GM10266 (cell line): ENCODE results near the gene KSR2.

Experiments used
- DNase-seq: peaks from one replicate; pipeline ENCODE4 v3.0.0; 2012; ENCODE audit errors: extremely low spot score
- TF ChIP-seq, protein P1 (sequence below): IDR thresholded peaks from 2 replicates; pipeline ENCODE4 v1.5.1; 2012; ENCODE audit warnings: mild to moderate bottlenecking, low read depth; ENCODE audit not compliant: control insufficient read depth, insufficient read depth; ENCODE audit errors: missing control alignments

Gene KSR2

DNA sequence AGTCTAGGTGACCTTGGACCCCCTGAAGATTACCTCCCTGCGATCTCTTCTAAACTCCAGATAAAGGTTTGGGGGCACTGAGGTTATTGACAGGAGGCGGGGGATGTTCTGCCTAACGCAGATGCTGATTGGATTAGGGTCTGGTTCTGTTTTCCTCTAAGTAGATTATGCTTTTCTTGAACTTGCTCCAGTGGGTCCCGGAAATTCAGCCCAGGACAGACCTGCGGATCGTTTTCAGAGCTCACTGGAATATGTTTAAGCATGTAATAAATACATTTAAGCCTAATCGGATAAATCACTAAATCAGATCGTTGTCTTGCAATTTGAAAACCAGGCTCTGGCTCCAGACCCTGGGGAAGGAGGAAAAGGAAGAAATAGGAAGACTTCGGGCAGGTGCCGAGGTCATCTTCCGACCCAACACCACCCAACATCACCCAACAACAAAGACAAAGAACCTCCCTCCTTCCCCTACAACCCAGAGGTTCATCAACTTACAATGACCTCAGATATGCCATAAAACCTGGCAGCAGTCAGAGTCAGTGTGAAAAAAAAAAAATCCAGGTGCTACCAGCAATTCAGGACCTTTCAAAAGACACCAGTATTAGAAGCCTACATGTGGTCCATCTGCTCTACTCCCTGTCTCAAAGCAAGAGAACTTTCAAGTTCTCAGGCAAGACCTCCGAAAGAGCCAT, 148.4 kb downstream of the KSR2 start:
- TF ChIP-seq, protein P1, sequence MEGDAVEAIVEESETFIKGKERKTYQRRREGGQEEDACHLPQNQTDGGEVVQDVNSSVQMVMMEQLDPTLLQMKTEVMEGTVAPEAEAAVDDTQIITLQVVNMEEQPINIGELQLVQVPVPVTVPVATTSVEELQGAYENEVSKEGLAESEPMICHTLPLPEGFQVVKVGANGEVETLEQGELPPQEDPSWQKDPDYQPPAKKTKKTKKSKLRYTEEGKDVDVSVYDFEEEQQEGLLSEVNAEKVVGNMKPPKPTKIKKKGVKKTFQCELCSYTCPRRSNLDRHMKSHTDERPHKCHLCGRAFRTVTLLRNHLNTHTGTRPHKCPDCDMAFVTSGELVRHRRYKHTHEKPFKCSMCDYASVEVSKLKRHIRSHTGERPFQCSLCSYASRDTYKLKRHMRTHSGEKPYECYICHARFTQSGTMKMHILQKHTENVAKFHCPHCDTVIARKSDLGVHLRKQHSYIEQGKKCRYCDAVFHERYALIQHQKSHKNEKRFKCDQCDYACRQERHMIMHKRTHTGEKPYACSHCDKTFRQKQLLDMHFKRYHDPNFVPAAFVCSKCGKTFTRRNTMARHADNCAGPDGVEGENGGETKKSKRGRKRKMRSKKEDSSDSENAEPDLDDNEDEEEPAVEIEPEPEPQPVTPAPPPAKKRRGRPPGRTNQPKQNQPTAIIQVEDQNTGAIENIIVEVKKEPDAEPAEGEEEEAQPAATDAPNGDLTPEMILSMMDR, result no peak
- no peak for DNase-seq

DNA sequence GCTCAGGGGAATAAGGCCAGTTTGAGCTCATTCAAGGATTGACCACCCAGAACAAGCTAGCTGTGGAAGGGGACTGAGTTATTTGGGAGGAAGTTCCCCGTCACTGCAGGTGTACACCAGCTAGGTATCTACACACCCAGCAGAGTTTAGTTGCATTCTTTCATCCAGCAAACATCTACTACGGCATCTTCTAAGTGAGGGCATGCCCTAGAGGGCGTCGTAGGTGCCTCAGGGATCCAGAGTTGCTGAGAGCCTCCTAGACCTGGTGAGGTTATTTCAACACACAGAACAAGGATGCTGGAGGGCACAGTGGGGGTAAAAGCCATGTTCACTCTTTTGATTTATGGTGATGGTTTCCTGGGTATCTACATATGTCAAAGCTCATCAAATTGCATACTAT, 149.6 kb downstream of the KSR2 start:
- TF ChIP-seq, protein P1, result no peak
- no peak for DNase-seq

DNA sequence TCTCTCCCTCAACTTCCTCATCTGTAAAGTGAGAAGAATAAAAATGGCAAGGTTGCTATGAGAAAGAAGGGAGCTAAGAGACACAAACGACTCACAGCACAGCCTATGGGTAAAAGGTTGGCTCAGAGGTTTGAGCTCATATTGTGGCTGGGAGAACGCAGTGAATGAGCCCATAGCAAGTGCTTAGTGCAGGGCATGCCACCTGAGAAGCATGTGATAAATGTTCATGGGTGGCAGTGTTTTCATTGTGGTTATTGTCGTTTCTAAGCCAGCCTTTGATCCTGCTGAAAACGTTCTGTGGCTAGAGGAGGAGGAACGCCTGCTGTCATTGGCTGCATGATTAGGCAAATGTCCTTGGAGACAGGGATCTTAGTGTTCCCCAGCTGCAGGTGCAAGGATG, 150.4 kb downstream of the KSR2 start:
- TF ChIP-seq, protein P1, result no peak

DNA sequence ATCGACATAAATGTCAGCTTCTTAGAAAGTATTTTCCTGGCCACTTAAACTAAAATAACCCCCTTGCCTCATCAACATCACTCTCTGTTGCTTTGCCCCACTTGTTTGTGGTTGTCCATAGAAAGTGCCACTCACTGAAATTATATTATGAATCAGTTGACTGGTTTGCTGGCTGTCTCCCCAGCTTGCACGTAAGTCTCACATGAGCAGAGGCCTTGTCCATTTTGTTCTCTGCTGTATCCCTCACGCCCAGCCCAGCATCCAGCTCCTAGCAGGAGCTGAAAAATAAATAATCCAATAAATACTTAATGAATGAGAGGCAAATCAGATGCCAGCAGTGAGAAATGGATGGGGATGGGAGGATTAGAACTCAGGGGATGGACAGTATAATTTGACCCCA, 159.3 kb downstream of the KSR2 start:
- no peak for DNase-seq
- TF ChIP-seq, protein P1, result no peak

More for the DNA sequence above, 150.4 kb downstream of the KSR2 start:
- DNase-seq, result no peak

DNA sequence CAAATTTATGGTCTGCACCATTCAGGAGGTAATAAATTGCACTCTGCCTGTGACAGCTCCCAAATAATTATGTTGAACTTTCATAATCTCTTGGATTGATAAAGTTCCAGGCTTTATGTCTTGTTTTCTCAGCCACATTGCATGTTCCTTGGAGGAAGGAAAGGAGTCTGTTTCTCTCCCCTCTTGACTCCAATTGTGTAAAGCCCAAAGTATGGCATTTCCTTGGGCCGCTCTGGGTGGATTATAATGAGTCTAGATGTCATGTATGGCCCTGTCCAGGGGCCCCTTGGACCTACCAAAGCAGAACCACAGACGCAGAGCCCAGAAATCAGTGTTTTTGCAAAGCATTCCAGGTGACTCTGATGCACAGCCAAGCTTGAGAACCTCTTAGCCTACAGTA, 160.8 kb downstream of the KSR2 start:
- TF ChIP-seq, protein P1, result no peak

DNA sequence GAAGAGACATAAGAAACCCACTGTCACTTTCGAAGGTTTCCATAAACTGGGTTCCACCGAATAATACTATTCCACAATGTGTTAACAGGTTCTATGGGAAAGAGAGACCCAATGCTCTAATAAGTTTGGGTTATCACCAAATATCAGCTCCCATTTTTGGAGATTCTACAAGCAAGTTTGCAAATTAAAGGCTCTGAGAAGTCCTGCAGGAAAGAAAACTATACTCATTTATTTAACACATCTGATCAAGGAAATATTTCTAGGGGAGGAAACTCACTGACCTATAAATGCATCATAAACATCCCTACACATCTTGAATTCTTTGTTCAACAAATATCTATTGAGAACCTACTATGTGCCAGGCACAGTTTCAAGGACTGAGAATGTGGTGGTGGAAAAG, 161.4 kb downstream of the KSR2 start:
- no peak for DNase-seq
- TF ChIP-seq, protein P1, result no peak

More for the DNA sequence above, 160.8 kb downstream of the KSR2 start:
- no peak for DNase-seq

DNA sequence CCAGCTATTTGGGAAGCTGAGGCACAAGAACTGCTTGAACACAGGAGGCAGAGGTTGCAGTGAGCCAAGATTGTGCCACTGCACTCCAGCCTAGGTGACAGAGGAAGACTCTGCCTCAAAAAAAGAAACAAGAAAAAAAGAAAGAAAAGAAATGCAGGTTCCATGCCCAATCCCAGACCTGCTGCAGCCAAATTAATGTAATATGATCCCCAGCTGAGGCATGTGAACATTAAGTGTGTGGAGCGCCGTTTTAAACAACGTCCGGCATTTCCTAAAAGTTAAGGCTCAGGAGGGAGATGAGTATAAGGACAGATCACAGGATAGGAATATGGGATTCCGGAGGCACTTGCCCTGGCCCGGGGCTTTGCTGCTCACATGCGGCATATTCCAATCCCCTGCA, 162.9 kb downstream of the KSR2 start:
- no peak for DNase-seq
- TF ChIP-seq, protein P1, result no peak
